Left lung (tissue), 10 donors: ENCODE results near the gene RERE. TPM values are rescaled to one million over a fixed set of nuclear protein-coding genes. Genes with fewer than 3 reads are reported as not detected.

Source experiments
- ATAC-seq: fragments of 200-7000 bp; cut with Tn5 transposase; one replicate; pipeline ENCODE4 v1.9.1; 2020; ENCODE audit warnings: moderate library complexity
- DNase-seq, 4 donors: peaks; one replicate each; pipeline ENCODE4 v3.0.0-alpha.2; 2013 to 2020
- H3K27ac ChIP-seq, 2 donors: fragments of 200-600 bp; sonication (generic) in 1 of 2; one replicate each; pipeline versions ENCODE4 v1.5.0 to v1.8.0; 2020 to 2021
- H3K27me3 ChIP-seq, 2 donors: fragments of 200-600 bp; sonication (generic) in 1 of 2; one replicate each; pipeline versions ENCODE4 v1.5.0 to v1.8.0; 2020 to 2021
- H3K36me3 ChIP-seq, 2 donors: fragments of 200-600 bp; sonication (generic) in 1 of 2; one replicate each; pipeline versions ENCODE4 v1.5.0 to v1.8.0; 2020 to 2021
- H3K4me1 ChIP-seq, 2 donors: fragments of 200-600 bp; one replicate each; pipeline ENCODE4 v1.8.0; 2021
- H3K4me3 ChIP-seq, 2 donors: fragments of 200-600 bp; sonication (generic) in 1 of 2; one replicate each; pipeline versions ENCODE4 v1.5.0 to v1.8.0; 2020 to 2021; ENCODE audit warnings: mild to moderate bottlenecking in 1 of 2
- H3K9me3 ChIP-seq, 2 donors: fragments of 200-600 bp; sonication (generic) in 1 of 2; one replicate each; pipeline versions ENCODE4 v1.5.0 to v1.8.0; 2020 to 2021
- CTCF ChIP-seq, 2 donors: fragments of 200-600 bp; sonication (generic) in 1 of 2; IDR thresholded peaks; one replicate each; pipeline versions ENCODE4 v1.5.0 to v1.8.0; 2021; ENCODE audit warnings: antibody characterized with exemption in 2 of 2
- intact Hi-C, 2 donors: fragments of 100-400 bp; cut with DNase I; formaldehyde crosslinking; loops; one replicate each; pipeline versions ENCODE4 v1.11.2 to v1.14.2; 2022
- polyA plus RNA-seq, 6 donors: library from polyadenylated mRNA; unstranded; fragments of 120-200 nt; gene quantifications; one replicate each; pipeline ENCODE4 v1.2.1, GENCODE V29; 2013; ENCODE audit not compliant: insufficient read length in 6 of 6
- total RNA-seq, 2 donors: library from RNA; stranded (reverse); fragmentation: NEBNext Ultra II Directional; extraction: Animal tissue kit (Norgen Biotek cat#: 25700); gene quantifications; one replicate each; pipeline ENCODE4 v1.2.1, GENCODE V29; 2021
- donor health status: DM: no; HTN: yes; CAD: no.
- donor health status: DM: no; HTN: no; CAD: no.

RERE gene
- total and polyA plus RNA-seq, 8 donors = 73.3 to 135 (median 130) TPM

GRCh38 chr1:8706291-8706690 is 111.1 kb downstream of the RERE start:
- DNase-seq (no peak), ATAC-seq (no peak)
- Histone ChIP-seq H3K27ac (peak overlapping the region in 1 of 2 donors; percentile 4), H3K9me3 (no peaks in the 10 kb centered on the region), H3K4me1 (peaks cover 1 to 27% of the 10 kb centered on the region in 2 donors), H3K36me3 (no peaks in the 10 kb centered on the region), H3K27me3 (no peaks in the 10 kb centered on the region), H3K4me3 (no peak overlapping the region)
- TF ChIP-seq CTCF (IDR thresholded peaks at IDR 0.05) = no peak
- intact Hi-C loops = no loop called here

- no peak overlapping the region for H3K4me3 ChIP-seq
- no peaks in the 10 kb centered on the region for H3K27me3 ChIP-seq
- DNase-seq = no peak
- H3K36me3 ChIP-seq = no peaks in the 10 kb centered on the region
- intact Hi-C loops = no loop called here
- TF ChIP-seq CTCF (IDR thresholded peaks at IDR 0.05) = no peak
- no peak for ATAC-seq
- H3K9me3 ChIP-seq = no peaks in the 10 kb centered on the region
- peaks cover 8 to 39% of the 10 kb centered on the region in 2 donors for H3K4me1 ChIP-seq
- no peak overlapping the region for H3K27ac ChIP-seq
Observed at GRCh38 chr1:8704866-8705506, 112.5 kb downstream of the RERE start.

DNA sequence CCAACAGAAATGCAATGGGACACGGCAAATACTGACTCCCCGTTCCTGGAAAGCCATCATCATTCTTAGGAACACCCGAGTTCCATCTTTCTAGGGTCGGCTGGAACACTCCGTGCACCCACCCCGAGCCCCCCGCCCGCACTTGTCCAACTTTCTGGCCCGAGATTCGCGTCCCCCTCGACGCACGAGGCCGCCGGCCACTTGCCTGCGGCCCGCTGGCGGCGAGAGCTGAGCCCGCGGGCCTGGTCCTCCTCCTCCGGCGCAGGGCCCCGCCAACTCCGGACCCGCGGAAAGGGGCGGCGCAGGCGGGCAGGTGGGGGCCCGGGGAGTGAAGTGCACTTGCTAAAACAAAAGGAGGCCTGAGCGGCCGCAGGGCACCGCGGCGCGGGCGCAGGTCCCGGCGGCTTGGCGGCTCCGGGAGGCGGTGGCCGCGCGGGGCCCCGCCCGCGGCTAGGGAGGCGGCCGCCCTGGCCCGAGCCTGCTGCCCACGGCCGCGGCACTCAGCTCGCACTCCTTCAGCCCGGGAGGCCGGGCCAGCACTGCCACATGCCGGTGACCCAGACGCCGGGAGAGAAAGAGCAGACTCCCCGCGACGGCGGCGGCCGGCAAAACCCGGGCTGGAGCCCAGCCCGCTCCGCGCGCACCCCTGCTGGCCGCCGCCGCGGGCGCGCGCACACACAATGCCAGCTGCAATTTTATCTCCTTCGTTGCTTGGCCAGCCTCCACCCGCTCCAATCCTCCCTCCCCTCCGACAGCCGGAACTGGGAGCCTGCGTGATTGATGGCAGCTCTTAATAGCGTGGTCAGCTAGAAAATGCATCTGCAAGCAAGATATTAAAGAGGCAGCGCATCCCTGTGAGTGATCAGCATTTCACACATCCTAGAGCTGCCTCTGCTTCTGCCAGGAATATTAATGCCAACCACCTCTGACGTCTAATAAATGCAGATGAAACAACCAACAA is 114.3 kb downstream of the RERE start:
- Histone ChIP-seq H3K9me3 (no peaks in the 10 kb centered on the region), H3K4me1 (peaks cover 8 to 42% of the 10 kb centered on the region in 2 donors), H3K27ac (peak overlapping the region; percentile 85), H3K27me3 (no peaks in the 10 kb centered on the region), H3K4me3 (peak overlapping the region; percentile 55 to 63), H3K36me3 (no peaks in the 10 kb centered on the region)
- peak in 1 of 2 donors; percentile 10 for TF ChIP-seq CTCF (IDR thresholded peaks at IDR 0.05)
- peak; percentile 88 for ATAC-seq
- intact Hi-C loops = no loop called here
- DNase-seq = peak; percentile 88 to 96 (median 92)

- no peaks in the 10 kb centered on the region for H3K27me3 ChIP-seq
- H3K9me3 ChIP-seq = no peaks in the 10 kb centered on the region
- intact Hi-C loops = no loop called here
- H3K36me3 ChIP-seq = no peaks in the 10 kb centered on the region
- ATAC-seq (no peak), DNase-seq (no peak)
- peak overlapping the region; percentile 85 for H3K27ac ChIP-seq
- H3K4me3 ChIP-seq = peak overlapping the region; percentile 55 to 63
- peaks cover 8 to 42% of the 10 kb centered on the region in 2 donors for H3K4me1 ChIP-seq
- TF ChIP-seq CTCF (IDR thresholded peaks at IDR 0.05) = no peak
Observed at GRCh38 chr1:8702472-8702849, 115.0 kb downstream of the RERE start.
